ENCODE results near the gene FBLN2.
"Not testable (repeated sequence)": the region's sequence is repeated elsewhere in the genome, so short reads cannot be mapped to it uniquely, and the experiment has no call there.

FBLN2 gene

GRCh38 chr3:13520326-13520880 is 28.5 kb upstream of the FBLN2 start:
- TF ChIP-seq CTCF (IDR thresholded peaks at IDR 0.05; ENCODE audit: insufficient read depth, low read depth, low read length, missing control alignments) = no peak
- DNase-seq (ENCODE audit: low read depth) = no peak
- H3K4me3 ChIP-seq (ENCODE audit: low read depth, low read length) = no peak overlapping the region

GRCh38 chr3:13521309-13521708 is 27.6 kb upstream of the FBLN2 start:
- DNase-seq (ENCODE audit: low read depth) = no peak
- no peak for TF ChIP-seq CTCF (IDR thresholded peaks at IDR 0.05; ENCODE audit: insufficient read depth, low read depth, low read length, missing control alignments)
- H3K4me3 ChIP-seq (ENCODE audit: low read depth, low read length) = no peak overlapping the region

- DNase-seq (ENCODE audit: low read depth); H3K4me3 ChIP-seq (ENCODE audit: low read depth, low read length): not testable (repeated sequence)
Measured at GRCh38 chr3:13521749-13522148, 27.2 kb upstream of the FBLN2 start.

- H3K4me3 ChIP-seq (ENCODE audit: low read depth, low read length) = no peak overlapping the region
- no peak for TF ChIP-seq CTCF (IDR thresholded peaks at IDR 0.05; ENCODE audit: insufficient read depth, low read depth, low read length, missing control alignments)
- DNase-seq (ENCODE audit: low read depth) = no peak
Measured at GRCh38 chr3:13522236-13522635, 26.7 kb upstream of the FBLN2 start.

GRCh38 chr3:13524979-13525669 is 23.8 kb upstream of the FBLN2 start:
- TF ChIP-seq CTCF (IDR thresholded peaks at IDR 0.05; ENCODE audit: insufficient read depth, low read depth, low read length, missing control alignments) = no peak
- H3K4me3 ChIP-seq (ENCODE audit: low read depth, low read length) = no peak overlapping the region
- DNase-seq (ENCODE audit: low read depth) = no peak

- DNase-seq (ENCODE audit: low read depth) = no peak
Measured at GRCh38 chr3:13525827-13526625, 22.9 kb upstream of the FBLN2 start.

More at GRCh38 chr3:13525827-13526625, 22.9 kb upstream of the FBLN2 start:
- no peak overlapping the region for H3K4me3 ChIP-seq (ENCODE audit: low read depth, low read length)
- no peak for TF ChIP-seq CTCF (IDR thresholded peaks at IDR 0.05; ENCODE audit: insufficient read depth, low read depth, low read length, missing control alignments)
